ENCODE data around the gene KDM6A. TPM values are rescaled to one million over a fixed set of nuclear protein-coding genes. Genes with fewer than 3 reads are reported as not detected.
"Not testable (repeated sequence)": the region's sequence is repeated elsewhere in the genome, so short reads cannot be mapped to it uniquely, and the experiment has no call there.

KDM6A gene
- total RNA-seq, 1 donor from 2014 or later: 9.4 TPM

DNA sequence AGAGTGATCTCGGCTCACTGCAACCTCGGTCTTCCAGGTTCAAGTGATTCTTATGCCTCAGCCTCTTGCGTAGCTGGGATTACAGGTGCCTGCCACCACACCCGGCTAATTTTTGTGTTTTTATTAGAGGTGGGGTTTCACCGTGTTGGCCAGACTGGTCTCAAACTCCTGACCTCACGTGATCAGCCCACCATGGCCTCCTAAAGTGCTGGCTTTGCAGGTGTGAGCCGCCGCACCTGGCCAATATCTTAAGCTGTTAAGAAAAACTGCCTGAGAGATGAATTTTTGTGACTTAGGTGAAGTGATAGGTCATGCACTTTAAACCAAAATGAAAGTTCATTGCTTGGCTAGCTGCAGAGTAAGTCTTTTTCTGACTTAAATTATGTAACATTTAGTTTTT is 5.8 kb downstream of the KDM6A start:
- H3K4me1 ChIP-seq: peaks cover 49% of the 10 kb centered on the region
- no peaks in the 10 kb centered on the region for H3K36me3 ChIP-seq
- H3K4me3 ChIP-seq: no peak overlapping the region
- H3K27ac ChIP-seq (replicated peaks): no peak overlapping the region
- no peaks in the 10 kb centered on the region for H3K9me3 ChIP-seq (replicated peaks)
- DNase-seq: no peak
- intact Hi-C loops (cut with micrococcal nuclease): no loop called here
- H3K27me3 ChIP-seq (ENCODE audit: low read depth): no peaks in the 10 kb centered on the region
- TF ChIP-seq, protein P1, sequence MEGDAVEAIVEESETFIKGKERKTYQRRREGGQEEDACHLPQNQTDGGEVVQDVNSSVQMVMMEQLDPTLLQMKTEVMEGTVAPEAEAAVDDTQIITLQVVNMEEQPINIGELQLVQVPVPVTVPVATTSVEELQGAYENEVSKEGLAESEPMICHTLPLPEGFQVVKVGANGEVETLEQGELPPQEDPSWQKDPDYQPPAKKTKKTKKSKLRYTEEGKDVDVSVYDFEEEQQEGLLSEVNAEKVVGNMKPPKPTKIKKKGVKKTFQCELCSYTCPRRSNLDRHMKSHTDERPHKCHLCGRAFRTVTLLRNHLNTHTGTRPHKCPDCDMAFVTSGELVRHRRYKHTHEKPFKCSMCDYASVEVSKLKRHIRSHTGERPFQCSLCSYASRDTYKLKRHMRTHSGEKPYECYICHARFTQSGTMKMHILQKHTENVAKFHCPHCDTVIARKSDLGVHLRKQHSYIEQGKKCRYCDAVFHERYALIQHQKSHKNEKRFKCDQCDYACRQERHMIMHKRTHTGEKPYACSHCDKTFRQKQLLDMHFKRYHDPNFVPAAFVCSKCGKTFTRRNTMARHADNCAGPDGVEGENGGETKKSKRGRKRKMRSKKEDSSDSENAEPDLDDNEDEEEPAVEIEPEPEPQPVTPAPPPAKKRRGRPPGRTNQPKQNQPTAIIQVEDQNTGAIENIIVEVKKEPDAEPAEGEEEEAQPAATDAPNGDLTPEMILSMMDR (IDR thresholded peaks at IDR 0.05; ENCODE audit: borderline replicate concordance): no peak

DNA sequence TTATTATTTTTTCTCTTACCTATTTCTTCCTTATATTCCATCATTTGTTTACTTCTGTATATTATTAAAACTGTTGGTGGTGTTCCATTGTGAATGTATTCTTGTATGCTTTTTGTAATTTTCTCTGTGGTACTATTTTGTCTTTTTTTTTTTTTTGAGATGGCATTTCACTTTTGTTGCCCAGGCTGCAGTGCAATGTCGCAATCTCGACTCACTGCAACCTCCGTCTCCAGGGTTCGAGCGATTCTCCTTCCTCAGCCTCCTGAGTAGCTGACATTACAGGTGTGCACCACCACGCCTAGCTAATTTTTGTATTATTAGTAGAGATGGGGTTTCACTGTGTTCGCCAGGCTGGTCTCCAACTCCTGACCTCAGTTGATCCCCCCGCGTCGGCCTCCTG is 8.6 kb downstream of the KDM6A start:
- Histone ChIP-seq H3K36me3 (no peaks in the 10 kb centered on the region), H3K4me1 (peaks cover 37% of the 10 kb centered on the region), H3K9me3 (replicated peaks) (no peaks in the 10 kb centered on the region), H3K27ac (replicated peaks) (no peak overlapping the region), H3K4me3 (no peak overlapping the region), H3K27me3 (ENCODE audit: low read depth) (no peaks in the 10 kb centered on the region)
- TF ChIP-seq, protein P1 (IDR thresholded peaks at IDR 0.05; ENCODE audit: borderline replicate concordance): no peak
- intact Hi-C loops (cut with micrococcal nuclease): no loop called here
- DNase-seq: no peak

DNA sequence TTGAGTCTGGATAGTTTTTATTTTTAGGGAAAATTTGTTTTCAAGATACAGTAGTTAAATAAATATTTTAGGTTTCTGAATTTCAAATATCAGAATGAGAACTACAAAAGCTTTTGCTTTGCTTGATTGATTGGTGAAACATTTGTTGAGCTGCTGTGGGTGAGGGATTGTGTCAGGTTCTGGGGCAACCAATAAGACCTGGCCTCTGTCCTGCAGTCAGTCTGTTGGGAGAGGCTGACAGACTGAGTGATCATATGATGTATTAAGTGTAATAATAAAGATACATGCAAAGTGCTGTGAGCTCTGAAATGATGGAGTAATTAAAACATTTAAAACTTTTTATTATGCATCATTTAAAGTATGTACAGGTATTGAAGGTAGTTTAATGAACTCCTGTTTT is 9.6 kb downstream of the KDM6A start:
- Histone ChIP-seq H3K4me1 (peaks cover 26% of the 10 kb centered on the region), H3K9me3 (replicated peaks) (no peaks in the 10 kb centered on the region), H3K36me3 (no peaks in the 10 kb centered on the region), H3K27ac (replicated peaks) (no peak overlapping the region), H3K27me3 (ENCODE audit: low read depth) (no peaks in the 10 kb centered on the region), H3K4me3 (no peak overlapping the region)
- TF ChIP-seq, protein P1 (IDR thresholded peaks at IDR 0.05; ENCODE audit: borderline replicate concordance): no peak
- no peak for DNase-seq
- intact Hi-C loops (cut with micrococcal nuclease): no loop called here

DNA sequence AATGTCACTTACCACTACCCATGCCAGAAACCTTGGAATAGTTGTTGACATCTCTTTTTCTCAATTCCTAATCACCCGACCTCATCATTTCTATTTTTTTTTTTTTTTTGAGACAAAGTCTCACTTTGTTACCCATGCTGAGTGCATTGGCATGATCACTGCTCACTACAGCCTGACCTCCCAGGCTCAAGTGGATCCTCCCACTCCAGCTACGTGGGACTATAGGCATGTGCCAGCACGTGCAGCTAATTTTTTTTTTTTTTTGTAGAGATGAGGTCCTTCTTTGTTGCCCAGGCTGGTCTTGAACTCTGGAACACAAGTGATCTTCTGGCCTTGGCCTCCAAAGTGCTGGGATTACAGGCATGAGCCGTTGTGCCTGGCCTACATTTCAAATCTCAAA is 12.0 kb downstream of the KDM6A start:
- Histone ChIP-seq H3K36me3 (no peaks in the 10 kb centered on the region), H3K4me1 (peaks cover 22% of the 10 kb centered on the region), H3K9me3 (replicated peaks) (no peaks in the 10 kb centered on the region), H3K27ac (replicated peaks) (no peak overlapping the region), H3K4me3 (no peak overlapping the region), H3K27me3 (ENCODE audit: low read depth) (no peaks in the 10 kb centered on the region)
- TF ChIP-seq, protein P1 (IDR thresholded peaks at IDR 0.05; ENCODE audit: borderline replicate concordance): no peak
- intact Hi-C loops (cut with micrococcal nuclease): no loop called here
- DNase-seq: no peak

DNA sequence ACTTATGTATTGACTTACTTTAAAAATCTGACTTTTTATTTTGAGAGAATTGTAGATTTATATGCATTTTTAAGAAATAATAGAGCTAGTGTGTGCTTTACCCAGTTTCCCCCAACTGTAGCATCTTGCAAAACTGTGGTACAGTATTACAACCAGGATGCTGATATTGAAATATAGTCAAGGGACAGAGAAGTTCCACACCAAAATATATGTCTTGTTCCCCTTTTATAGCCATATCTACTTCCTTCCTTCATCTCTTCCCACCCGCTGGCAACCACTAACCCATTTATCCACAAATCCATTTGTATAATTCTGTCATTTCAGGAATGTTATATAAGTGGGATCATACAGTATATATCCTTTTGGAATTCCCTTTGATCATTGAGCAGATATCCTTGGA is 16.8 kb downstream of the KDM6A start:
- H3K27me3 ChIP-seq (ENCODE audit: low read depth): no peaks in the 10 kb centered on the region
- H3K4me1 ChIP-seq: peaks cover 7% of the 10 kb centered on the region
- no peak overlapping the region for H3K4me3 ChIP-seq
- DNase-seq: no peak
- intact Hi-C loops (cut with micrococcal nuclease): no loop called here
- no peaks in the 10 kb centered on the region for H3K9me3 ChIP-seq (replicated peaks)
- H3K36me3 ChIP-seq: no peaks in the 10 kb centered on the region
- no peak overlapping the region for H3K27ac ChIP-seq (replicated peaks)
- TF ChIP-seq, protein P1 (IDR thresholded peaks at IDR 0.05; ENCODE audit: borderline replicate concordance): no peak

DNA sequence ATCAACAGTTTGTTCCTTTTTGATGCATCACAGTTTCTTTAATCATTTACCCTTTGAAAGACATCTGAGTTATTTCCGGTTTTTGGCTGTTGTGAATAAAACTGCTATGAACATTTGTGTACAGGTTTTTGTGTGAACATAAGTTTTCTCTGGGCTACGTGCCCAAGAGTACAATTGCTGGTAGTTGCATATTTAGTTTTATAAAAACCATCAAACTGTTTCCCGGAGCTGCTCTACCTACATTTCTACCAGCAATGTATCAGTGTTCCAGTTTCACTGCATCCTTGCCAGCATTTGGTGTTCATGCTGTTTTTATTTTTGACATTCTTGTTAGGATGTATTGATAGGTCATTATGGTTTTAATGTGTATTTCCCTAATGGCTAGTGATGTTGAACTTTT is 17.3 kb downstream of the KDM6A start:
- no peak overlapping the region for H3K4me3 ChIP-seq
- no peaks in the 10 kb centered on the region for H3K27me3 ChIP-seq (ENCODE audit: low read depth)
- H3K9me3 ChIP-seq (replicated peaks): no peaks in the 10 kb centered on the region
- H3K36me3 ChIP-seq: no peaks in the 10 kb centered on the region
- H3K4me1 ChIP-seq: peaks cover 7% of the 10 kb centered on the region
- DNase-seq: no peak
- intact Hi-C loops (cut with micrococcal nuclease): no loop called here
- no peak overlapping the region for H3K27ac ChIP-seq (replicated peaks)
- TF ChIP-seq, protein P1 (IDR thresholded peaks at IDR 0.05; ENCODE audit: borderline replicate concordance): no peak

DNA sequence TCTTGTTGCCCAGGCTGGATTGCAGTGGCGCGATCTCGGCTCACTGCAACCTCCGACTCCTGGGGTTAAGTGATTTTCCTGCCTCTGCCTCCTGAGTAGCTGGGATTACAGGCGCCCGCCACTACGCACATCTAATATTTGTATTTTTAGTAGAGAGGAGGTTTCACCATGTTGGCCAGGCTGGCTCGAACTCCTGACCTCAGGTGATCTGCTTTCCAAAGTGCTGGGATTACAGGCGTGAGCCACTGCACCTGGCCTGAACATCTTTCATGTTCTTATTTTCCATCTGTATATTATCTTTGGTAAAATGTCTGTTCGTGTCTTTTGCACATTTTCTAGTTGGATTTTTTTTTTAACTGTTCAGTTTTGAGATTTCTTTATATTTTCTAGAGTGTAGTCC is 17.7 kb downstream of the KDM6A start:
- DNase-seq; H3K4me1 ChIP-seq; H3K9me3 ChIP-seq (replicated peaks); H3K27me3 ChIP-seq (ENCODE audit: low read depth); intact Hi-C loops (cut with micrococcal nuclease); H3K36me3 ChIP-seq; H3K4me3 ChIP-seq; H3K27ac ChIP-seq (replicated peaks): not testable (repeated sequence)
